HG02798 (cell line): ENCODE measurements around the gene DDB1.

ENCODE experiments used
- ATAC-seq: cut with Tn5 transposase; IDR thresholded peaks from one replicate; pipeline ENCODE4 v1.9.1; 2021; ENCODE audit warnings: mild to moderate bottlenecking; ENCODE audit not compliant: unreplicated experiment, poor library complexity

Gene DDB1

GRCh38 chr11:61332797-61333549, at the start of gene DDB1, which contains the start of gene TKFC:
Gene DDB1 (minus strand): TSS chr11:61333105. CDS start chr11:61332968, 137 bp downstream.
Gene TKFC (plus strand): TSS chr11:61333228. CDS start chr11:61334729, 1,501 bp downstream.
- peak; percentile 94 for ATAC-seq

- no peak for ATAC-seq
Measured at GRCh38 chr11:61380884-61381283, 48.0 kb upstream of the DDB1 start.

GRCh38 chr11:61378713-61379313, 45.9 kb upstream of the DDB1 start:
- ATAC-seq = no peak

GRCh38 chr11:61377461-61378160, 44.7 kb upstream of the DDB1 start:
- ATAC-seq = no peak

GRCh38 chr11:61375761-61376108, 42.8 kb upstream of the DDB1 start:
- no peak for ATAC-seq

GRCh38 chr11:61372659-61373420, 39.9 kb upstream of the DDB1 start:
- no peak for ATAC-seq

- no peak for ATAC-seq
Measured at GRCh38 chr11:61370349-61371005, 37.6 kb upstream of the DDB1 start.

- ATAC-seq = peak; percentile 68
Measured at GRCh38 chr11:61369372-61370348, 36.8 kb upstream of the DDB1 start.

- ATAC-seq = no peak
Measured at GRCh38 chr11:61368646-61369045, 35.7 kb upstream of the DDB1 start.

- ATAC-seq = no peak
Measured at GRCh38 chr11:61367406-61367805, 34.5 kb upstream of the DDB1 start.

GRCh38 chr11:61364012-61364675, 31.2 kb upstream of the DDB1 start:
- no peak for ATAC-seq

GRCh38 chr11:61362542-61362875, 29.6 kb upstream of the DDB1 start:
- ATAC-seq = no peak

- peak; percentile 83 for ATAC-seq
Measured at GRCh38 chr11:61361741-61362541, 29.0 kb upstream of the DDB1 start, which contains the start of the genes CYB561A3 and TMEM138. Gene CYB561A3 (minus strand): TSS chr11:61361882. CDS start chr11:61356713, 5,169 bp downstream. Gene TMEM138 (plus strand): TSS chr11:61362374. CDS start chr11:61364391, 2,017 bp downstream.

GRCh38 chr11:61361237-61361740, 28.4 kb upstream of the DDB1 start:
- no peak for ATAC-seq

GRCh38 chr11:61359516-61359915, 26.6 kb upstream of the DDB1 start:
- ATAC-seq = no peak

GRCh38 chr11:61358566-61358965, 25.7 kb upstream of the DDB1 start:
- no peak for ATAC-seq

- no peak for ATAC-seq
Measured at GRCh38 chr11:61357894-61358239, 25.0 kb upstream of the DDB1 start.
